Body of pancreas (tissue), 4 donors: ENCODE measurements around the gene SMIM36. TPM values are rescaled to one million over a fixed set of nuclear protein-coding genes. Genes with fewer than 3 reads are reported as not detected.

Experiments
- ATAC-seq: fragments of 150-250 bp; one replicate; pipeline ENCODE4 v1.9.1; 2016
- DNase-seq, 4 donors: peaks; one replicate each; pipeline ENCODE4 v3.0.0-alpha.2; 2019
- H3K27ac ChIP-seq, 4 donors: fragments of 200-600 bp; sonication (generic); 1 replicate in 3 of 4; 2 replicates in 1 of 4; pipeline versions ENCODE4 v1.5.1 to v1.6.1; 2016 to 2019; ENCODE audit warnings: mild to moderate bottlenecking in 1 of 4, mixed read lengths in 1 of 4, moderate library complexity in 1 of 4
- H3K27me3 ChIP-seq, 2 donors: fragments of 200-600 bp; sonication (generic); one replicate each; pipeline ENCODE4 v1.6.0; 2016; ENCODE audit warnings: mild to moderate bottlenecking in 1 of 2
- H3K36me3 ChIP-seq, 2 donors: fragments of 200-600 bp; sonication (generic); replicated peaks in 1 of 2; 2 replicates each; pipeline ENCODE4 v1.5.1; 2016; ENCODE audit warnings: low read depth in 2 of 2; ENCODE audit not compliant: insufficient read depth in 1 of 2
- H3K4me1 ChIP-seq: fragments of 200-600 bp; sonication (generic); one replicate; pipeline ENCODE4 v1.6.0; 2016
- H3K4me3 ChIP-seq, 2 donors: fragments of 200-600 bp; sonication (generic); 1 replicate in 1 of 2; 2 replicates in 1 of 2; pipeline ENCODE4 v1.5.1; 2016 to 2019
- H3K9me3 ChIP-seq, 3 donors: fragments of 200-600 bp; sonication (generic); 1 replicate in 2 of 3; 2 replicates in 1 of 3; pipeline ENCODE4 v1.5.1; 2016
- POLR2A ChIP-seq, 3 donors: fragments of 450-650 bp; IDR thresholded peaks; one replicate each; pipeline ENCODE4 v1.6.1; 2016; ENCODE audit warnings: antibody characterized with exemption in 3 of 3, mild to moderate bottlenecking in 2 of 3
- WGBS, 2 donors: methylation state at CpG; one replicate each; pipeline ENCODE4 v1.1.5; 2017; 5-methylcytosine and 5-hydroxymethylcytosine counted together
- intact Hi-C: fragments of 100-400 bp; cut with DNase I; formaldehyde crosslinking; loops from one replicate; pipeline ENCODE4 v1.15.1; 2023
- total RNA-seq, 2 donors: library from RNA; depleted of rRNA; stranded (reverse); fragments of >200 nt; gene quantifications; one replicate each; pipeline ENCODE4 v1.1.0, GENCODE V29; 2016
- TF ChIP-seq, protein P1 (sequence below), 7 experiments: fragments of 450-650 bp in 4 of 7; fragments of 200-600 bp in 3 of 7; sonication (generic) in 3 of 7; IDR thresholded peaks; one replicate each; pipeline ENCODE4 v1.5.1; 2016 to 2019; ENCODE audit warnings: antibody characterized with exemption in 7 of 7

SMIM36 gene
- total RNA-seq, 2 donors from 2014 or later: not detected

DNA sequence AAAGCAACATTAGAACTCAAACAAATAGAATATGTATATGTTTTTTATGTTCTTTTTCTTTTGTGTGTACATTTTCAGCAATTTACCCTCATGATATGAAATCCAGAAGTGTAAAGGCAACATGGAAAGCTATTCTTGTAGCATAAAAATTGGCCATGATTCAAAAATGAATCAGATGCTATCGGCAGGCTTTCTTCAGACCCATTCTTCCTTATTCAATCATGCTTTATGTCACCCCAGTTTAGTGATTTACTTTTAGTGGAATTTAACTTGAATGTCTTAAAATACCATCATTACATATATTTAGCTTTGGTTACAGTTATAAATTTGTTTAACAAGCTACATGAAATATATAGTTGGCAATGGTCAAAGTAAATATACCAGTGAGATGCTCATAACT, 21.4 kb upstream of the SMIM36 start:
- no peak overlapping the region for H3K27ac ChIP-seq
- ATAC-seq (no peak), DNase-seq (no peak)
- TF ChIP-seq, protein P1, sequence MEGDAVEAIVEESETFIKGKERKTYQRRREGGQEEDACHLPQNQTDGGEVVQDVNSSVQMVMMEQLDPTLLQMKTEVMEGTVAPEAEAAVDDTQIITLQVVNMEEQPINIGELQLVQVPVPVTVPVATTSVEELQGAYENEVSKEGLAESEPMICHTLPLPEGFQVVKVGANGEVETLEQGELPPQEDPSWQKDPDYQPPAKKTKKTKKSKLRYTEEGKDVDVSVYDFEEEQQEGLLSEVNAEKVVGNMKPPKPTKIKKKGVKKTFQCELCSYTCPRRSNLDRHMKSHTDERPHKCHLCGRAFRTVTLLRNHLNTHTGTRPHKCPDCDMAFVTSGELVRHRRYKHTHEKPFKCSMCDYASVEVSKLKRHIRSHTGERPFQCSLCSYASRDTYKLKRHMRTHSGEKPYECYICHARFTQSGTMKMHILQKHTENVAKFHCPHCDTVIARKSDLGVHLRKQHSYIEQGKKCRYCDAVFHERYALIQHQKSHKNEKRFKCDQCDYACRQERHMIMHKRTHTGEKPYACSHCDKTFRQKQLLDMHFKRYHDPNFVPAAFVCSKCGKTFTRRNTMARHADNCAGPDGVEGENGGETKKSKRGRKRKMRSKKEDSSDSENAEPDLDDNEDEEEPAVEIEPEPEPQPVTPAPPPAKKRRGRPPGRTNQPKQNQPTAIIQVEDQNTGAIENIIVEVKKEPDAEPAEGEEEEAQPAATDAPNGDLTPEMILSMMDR (IDR thresholded peaks at IDR 0.05): no peak
- TF ChIP-seq POLR2A (IDR thresholded peaks at IDR 0.05): no peak
- intact Hi-C loops: loop anchor here (10.0 kb wide), 1 partner anchor 192 kb away; the partner anchor contains the start of gene TMEM100
- no peaks in the 10 kb centered on the region for H3K36me3 ChIP-seq
- 40 to 51% methylated on average over 1 of the region's 1 CpG for WGBS, 2 donors
- no peak overlapping the region for H3K4me3 ChIP-seq
- H3K9me3 ChIP-seq: no peaks in the 10 kb centered on the region
- no peaks in the 10 kb centered on the region for H3K4me1 ChIP-seq
- no peaks in the 10 kb centered on the region for H3K27me3 ChIP-seq

DNA sequence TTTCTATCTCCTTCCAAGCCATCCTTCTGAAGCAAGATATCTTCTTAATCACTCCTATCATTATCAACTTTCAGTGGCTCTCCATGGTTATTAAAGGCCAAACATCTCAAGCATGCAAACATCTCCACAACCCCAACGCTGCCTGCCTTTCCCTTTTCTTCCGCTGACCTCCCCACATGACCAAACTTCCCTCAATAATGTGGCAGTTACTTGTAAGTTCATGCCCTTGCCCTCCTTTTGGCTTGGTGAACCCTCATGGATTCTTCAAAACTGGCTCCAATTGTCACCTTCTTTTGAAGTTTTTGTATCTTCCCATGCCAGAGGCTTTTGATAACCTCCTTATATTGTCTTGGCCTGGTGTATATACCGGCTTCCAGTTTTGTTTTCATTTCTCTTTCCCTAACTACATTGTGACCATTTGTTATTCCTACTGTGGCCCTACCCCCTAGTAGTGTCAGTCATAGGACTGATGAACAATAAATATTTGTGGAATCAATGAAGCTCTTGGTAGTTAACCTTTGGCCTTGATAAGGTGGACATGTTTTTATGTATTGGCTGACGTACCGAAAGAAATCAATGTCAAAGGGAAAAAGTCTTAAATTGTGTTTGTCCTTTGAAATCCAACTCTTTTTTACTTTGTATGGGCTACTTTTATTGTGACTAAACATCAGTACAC, 19.9 kb upstream of the SMIM36 start:
- WGBS, 2 donors: 51 to 59% methylated on average over 5 of the region's 5 CpGs
- Histone ChIP-seq H3K4me3 (no peak overlapping the region), H3K4me1 (no peaks in the 10 kb centered on the region), H3K36me3 (no peaks in the 10 kb centered on the region), H3K27ac (no peak overlapping the region), H3K9me3 (no peaks in the 10 kb centered on the region), H3K27me3 (no peaks in the 10 kb centered on the region)
- ATAC-seq: no peak
- TF ChIP-seq, protein P1 (IDR thresholded peaks at IDR 0.05): no peak
- TF ChIP-seq POLR2A (IDR thresholded peaks at IDR 0.05): no peak
- intact Hi-C loops: loop anchor here (10.0 kb wide), 1 partner anchor 194 kb away; the partner anchor contains the start of gene TMEM100
- DNase-seq: no peak

DNA sequence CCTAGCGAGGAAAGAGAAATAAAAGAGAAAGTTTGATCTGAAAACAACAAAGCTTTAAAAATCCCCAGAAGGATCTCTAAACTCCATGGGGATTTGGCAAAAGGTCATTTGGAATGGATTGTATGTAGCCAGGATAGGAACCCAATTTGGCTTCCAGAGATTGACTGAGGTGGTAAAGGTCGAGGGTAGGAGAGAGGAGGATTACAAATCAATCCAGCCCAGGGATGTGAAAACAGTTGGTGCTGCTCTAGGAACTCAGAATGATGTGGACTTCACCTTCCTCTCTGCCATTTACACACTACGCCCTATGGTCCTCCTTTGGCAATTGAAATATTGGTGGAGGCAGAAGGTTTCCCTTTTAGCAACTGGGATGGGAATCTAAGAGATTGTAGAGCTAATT, 18.8 kb upstream of the SMIM36 start:
- intact Hi-C loops: loop anchor here (10.0 kb wide), 1 partner anchor 195 kb away; the partner anchor contains the start of gene TMEM100
- DNase-seq (no peak), ATAC-seq (no peak)
- TF ChIP-seq, protein P1 (IDR thresholded peaks at IDR 0.05): no peak
- no peak for TF ChIP-seq POLR2A (IDR thresholded peaks at IDR 0.05)
- 67 to 72% methylated on average over 3 of the region's 3 CpGs for WGBS, 2 donors
- Histone ChIP-seq H3K27ac (no peak overlapping the region), H3K4me3 (no peak overlapping the region), H3K36me3 (no peaks in the 10 kb centered on the region), H3K4me1 (no peaks in the 10 kb centered on the region), H3K27me3 (no peaks in the 10 kb centered on the region), H3K9me3 (no peaks in the 10 kb centered on the region)

- Histone ChIP-seq H3K9me3 (no peaks in the 10 kb centered on the region), H3K36me3 (no peaks in the 10 kb centered on the region), H3K27ac (no peak overlapping the region), H3K4me3 (no peak overlapping the region), H3K4me1 (no peaks in the 10 kb centered on the region), H3K27me3 (no peaks in the 10 kb centered on the region)
- DNase-seq (peak in 2 of 4 donors; percentile 8 to 23), ATAC-seq (no peak)
- TF ChIP-seq, protein P1 (IDR thresholded peaks at IDR 0.05): peak in 3 of 7 experiments; percentile 19 to 35 (median 29)
- no peak for TF ChIP-seq POLR2A (IDR thresholded peaks at IDR 0.05)
- 69 to 76% methylated on average over 5 of the region's 5 CpGs for WGBS, 2 donors
- intact Hi-C loops: loop anchor here (5.0 kb wide), 1 partner anchor 245 kb away; no protein-coding TSS in a partner anchor
These were observed 16.4 kb upstream of the SMIM36 start for GRCh38 chr17:55527540-55528118.
